Fibroblast of mammary gland (primary cell): ENCODE data around the gene IFI16.

Experiments
- DNase-seq: peaks from one replicate; pipeline ENCODE4 v3.0.0-alpha.2; 2010; ENCODE audit warnings: low read depth
- H3K4me3 ChIP-seq: 2 replicates; pipeline ENCODE4 v1.5.1; 2011; ENCODE audit warnings: low read depth, mild to moderate bottlenecking, low read length, moderate library complexity; ENCODE audit not compliant: control insufficient read depth
- CTCF ChIP-seq: conservative IDR thresholded peaks from 2 replicates; pipeline ENCODE4 v1.5.1; 2011; ENCODE audit warnings: low read depth, low read length, inconsistent platforms; ENCODE audit not compliant: control insufficient read depth, insufficient read depth

The IFI16 gene

GRCh38 chr1:159071970-159072582 is 62.4 kb downstream of the IFI16 start:
- DNase-seq: peak; percentile 83
- H3K4me3 ChIP-seq: no peak overlapping the region
- peak; percentile 79 for TF ChIP-seq CTCF

GRCh38 chr1:159076438-159077119 is 66.9 kb downstream of the IFI16 start, which contains the start of gene AIM2:
TSS of gene AIM2 (minus strand) at chr1:159076766. CDS start at chr1:159073499, 3,267 bp downstream.
- peak; percentile 46 for DNase-seq
- TF ChIP-seq CTCF: no peak
- no peak within 1 kb of the TSS for H3K4me3 ChIP-seq

GRCh38 chr1:159077120-159077961 is 67.6 kb downstream of the IFI16 start:
- peak; percentile 43 for DNase-seq
- no peak overlapping the region for H3K4me3 ChIP-seq
- TF ChIP-seq CTCF: no peak

GRCh38 chr1:159079525-159079924 is 69.8 kb downstream of the IFI16 start:
- no peak overlapping the region for H3K4me3 ChIP-seq
- no peak for TF ChIP-seq CTCF
- no peak for DNase-seq

GRCh38 chr1:159081626-159082025 is 71.9 kb downstream of the IFI16 start:
- no peak for TF ChIP-seq CTCF
- H3K4me3 ChIP-seq: no peak overlapping the region

GRCh38 chr1:159083013-159083412 is 73.3 kb downstream of the IFI16 start:
- TF ChIP-seq CTCF: no peak
- H3K4me3 ChIP-seq: no peak overlapping the region
- no peak for DNase-seq

More at GRCh38 chr1:159081626-159082025, 71.9 kb downstream of the IFI16 start:
- DNase-seq: no peak
